WTC11 (cell line): ENCODE measurements around the gene KRT12. TPM values are rescaled to one million over a fixed set of nuclear protein-coding genes. Genes with fewer than 3 reads are reported as not detected.
A peak's percentile ranks its signal among the peaks of the same experiment; 100 is the strongest.

Experiments used
- ATAC-seq: fragments of 200-7000 bp; cut with Tn5 transposase; 2 replicates; pipeline ENCODE4 v1.10.0; 2021; ENCODE audit warnings: mild to moderate bottlenecking, moderate library complexity
- CTCF ChIA-PET: fragments of 300-600 bp; sonication (Branson Sonifier 250); formaldehyde crosslinking; loops from one replicate; lab custom pipeline; 2021; ENCODE audit warnings: antibody characterized with exemption; lab: Charles Lee
- POLR2A ChIA-PET: fragments of 350-600 bp; sonication (Branson Sonifier 250); formaldehyde crosslinking; loops from one replicate; lab custom pipeline; 2021; ENCODE audit warnings: antibody characterized with exemption; lab: Charles Lee
- DNase-seq: peaks from one replicate; pipeline ENCODE4 v3.0.0; 2021; ENCODE audit warnings: low spot score
- H3K27ac Mint-ChIP-seq: 2 replicates; pipeline ENCODE4 v1.8.0; 2021; ENCODE audit warnings: mixed read lengths
- H3K27me3 Mint-ChIP-seq: 2 replicates; pipeline ENCODE4 v1.8.0; 2021; ENCODE audit warnings: low read depth, mild to moderate bottlenecking, moderate library complexity, mixed read lengths
- H3K36me3 Mint-ChIP-seq: 2 replicates; pipeline ENCODE4 v1.8.0; 2021; ENCODE audit warnings: mixed read lengths
- H3K4me1 Mint-ChIP-seq: 2 replicates; pipeline ENCODE4 v1.8.0; 2022; ENCODE audit warnings: mixed read lengths
- H3K4me3 Mint-ChIP-seq: 2 replicates; pipeline ENCODE4 v1.8.0; 2021; ENCODE audit warnings: mild to moderate bottlenecking, moderate library complexity, mixed read lengths
- H3K9me3 Mint-ChIP-seq: 2 replicates; pipeline ENCODE4 v1.8.0; 2021; ENCODE audit warnings: mixed read lengths
- ETV6 ChIP-seq: sonication (generic); formaldehyde crosslinking; IDR thresholded peaks from 2 replicates; pipeline ENCODE4 v1.8.1; 2022; ENCODE audit warnings: mild to moderate bottlenecking, missing genetic modification reagents
- FOXK1 ChIP-seq: sonication (generic); formaldehyde crosslinking; IDR thresholded peaks from 2 replicates; pipeline ENCODE4 v1.8.0; 2022; ENCODE audit warnings: mild to moderate bottlenecking, moderate library complexity, missing genetic modification reagents
- FOXP1 ChIP-seq: sonication (generic); formaldehyde crosslinking; IDR thresholded peaks from 2 replicates; pipeline ENCODE4 v1.8.0; 2022; ENCODE audit warnings: missing genetic modification reagents, mild to moderate bottlenecking, moderate library complexity, borderline replicate concordance
- FOXP4 ChIP-seq: sonication (generic); formaldehyde crosslinking; IDR thresholded peaks from 2 replicates; pipeline ENCODE4 v1.8.0; 2022; ENCODE audit warnings: mild to moderate bottlenecking, missing genetic modification reagents
- GABPB1 ChIP-seq: sonication (generic); formaldehyde crosslinking; IDR thresholded peaks from 2 replicates; pipeline ENCODE4 v1.8.1; 2023; ENCODE audit warnings: mild to moderate bottlenecking, missing genetic modification reagents
- GRHL2 ChIP-seq: fragments of 250-450 bp; sonication (Bioruptor Pico); IDR thresholded peaks from 2 replicates; pipeline ENCODE4 v1.8.0; 2022; ENCODE audit warnings: mild to moderate bottlenecking, moderate library complexity; ENCODE audit not compliant: insufficient replicate concordance, severe bottlenecking
- MAX ChIP-seq: sonication (generic); formaldehyde crosslinking; IDR thresholded peaks from 2 replicates; pipeline ENCODE4 v1.8.0; 2022; ENCODE audit warnings: mild to moderate bottlenecking, missing genetic modification reagents
- MLX ChIP-seq: sonication (generic); formaldehyde crosslinking; IDR thresholded peaks from 2 replicates; pipeline ENCODE4 v1.8.1; 2023; ENCODE audit warnings: mild to moderate bottlenecking, missing genetic modification reagents, moderate library complexity
- NFATC4 ChIP-seq: fragments of 250-450 bp; sonication (Bioruptor Pico); IDR thresholded peaks from 2 replicates; pipeline ENCODE4 v1.9.0; 2021; ENCODE audit warnings: mild to moderate bottlenecking
- PREB ChIP-seq: sonication (generic); formaldehyde crosslinking; IDR thresholded peaks from 2 replicates; pipeline ENCODE4 v1.8.1; 2022; ENCODE audit warnings: mild to moderate bottlenecking, missing genetic modification reagents, moderate library complexity, borderline replicate concordance
- ZNF121 ChIP-seq: sonication (generic); formaldehyde crosslinking; IDR thresholded peaks from 2 replicates; pipeline ENCODE4 v1.8.0; 2023; ENCODE audit warnings: missing genetic modification reagents
- ZNF263 ChIP-seq: sonication (generic); formaldehyde crosslinking; IDR thresholded peaks from 2 replicates; pipeline ENCODE4 v1.8.1; 2022; ENCODE audit warnings: low read depth, mild to moderate bottlenecking, moderate library complexity, missing genetic modification reagents
- ZNF423 ChIP-seq: fragments of 250-450 bp; sonication (Bioruptor Pico); IDR thresholded peaks from 2 replicates; pipeline ENCODE4 v2.1.2; 2022; ENCODE audit warnings: mild to moderate bottlenecking, moderate library complexity
- total RNA-seq: library from RNA; stranded (reverse); gene quantifications from 3 replicates; pipeline ENCODE4 v1.2.3, GENCODE V29; 2021
- TF ChIP-seq, protein P1 (sequence below): fragments of 250-450 bp; sonication (Bioruptor Pico); IDR thresholded peaks from 2 replicates; pipeline ENCODE4 v1.9.0; 2021; ENCODE audit warnings: mild to moderate bottlenecking
- TF ChIP-seq, protein P2 (sequence below): sonication (generic); formaldehyde crosslinking; IDR thresholded peaks from 2 replicates; pipeline ENCODE4 v1.8.1; 2023; ENCODE audit warnings: mild to moderate bottlenecking, missing genetic modification reagents, borderline replicate concordance
- TF ChIP-seq, protein P3 (sequence below): sonication (generic); formaldehyde crosslinking; IDR thresholded peaks from 2 replicates; pipeline ENCODE4 v1.8.1; 2023; ENCODE audit warnings: mild to moderate bottlenecking, missing genetic modification reagents

Gene KRT12
- total RNA-seq, 1 experiment from 2014 or later = not detected

DNA sequence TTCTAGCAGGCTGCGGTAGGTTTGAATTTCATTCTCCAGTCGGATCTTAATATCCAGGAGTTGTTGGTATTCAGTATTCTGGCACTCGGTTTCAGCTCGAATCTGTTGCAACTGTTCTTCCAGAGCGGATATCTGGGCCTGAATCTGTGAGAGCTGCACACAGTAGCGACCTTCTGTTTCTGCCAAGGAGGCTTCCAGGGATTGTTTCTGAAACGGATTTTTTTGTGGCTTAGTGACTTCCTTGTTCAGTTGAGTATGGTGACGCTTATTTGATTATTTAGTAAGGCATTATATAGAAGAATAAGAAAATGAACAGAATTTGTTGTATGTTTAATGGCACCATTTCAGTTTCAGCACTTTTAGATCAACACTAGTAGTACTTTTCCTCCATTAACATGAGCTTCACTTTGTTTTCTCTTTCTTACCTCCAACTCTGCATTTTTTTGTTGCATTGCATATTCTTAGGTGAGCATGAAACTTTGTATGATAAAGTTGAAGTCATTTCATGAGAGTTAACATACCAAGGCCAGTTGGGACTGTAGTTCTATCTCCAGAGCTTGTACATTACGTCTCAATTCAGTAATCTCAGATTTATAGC lies 47.4 kb downstream of the KRT12 start:
- POLR2A ChIA-PET = no interaction called here
- CTCF ChIA-PET = interaction anchor here (1.1 to 2.3 kb wide), 4 partner anchors 23 to 843 kb away, joined by 3 to 10 read pairs (median 8); no protein-coding TSS in a partner anchor
- Mint-ChIP-seq H3K27ac (peak overlapping the region; percentile 23; the same call in 1 of the 2 replicates), H3K4me1 (peaks cover 14% of the 10 kb centered on the region), H3K9me3 (no peaks in the 10 kb centered on the region), H3K27me3 (peaks cover 47% of the 10 kb centered on the region), H3K36me3 (peaks cover 13% of the 10 kb centered on the region), H3K4me3 (peak overlapping the region; percentile 83)
- TF ChIP-seq ZNF263 (CRISPR knock-in tag) (no peak), ZNF423 (CRISPR knock-in tag) (no peak), FOXK1 (no peak)
- DNase-seq (no peak), ATAC-seq (no peak)

GRCh38 chr17:40818733-40819527 lies 48.1 kb downstream of the KRT12 start:
- DNase-seq (peak; percentile 71), ATAC-seq (peak; percentile 66)
- TF ChIP-seq GRHL2 (CRISPR knock-in tag) = no peak
- TF ChIP-seq, protein P1, sequence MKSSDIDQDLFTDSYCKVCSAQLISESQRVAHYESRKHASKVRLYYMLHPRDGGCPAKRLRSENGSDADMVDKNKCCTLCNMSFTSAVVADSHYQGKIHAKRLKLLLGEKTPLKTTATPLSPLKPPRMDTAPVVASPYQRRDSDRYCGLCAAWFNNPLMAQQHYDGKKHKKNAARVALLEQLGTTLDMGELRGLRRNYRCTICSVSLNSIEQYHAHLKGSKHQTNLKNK (CRISPR knock-in tag) = no peak
- TF ChIP-seq MLX (CRISPR knock-in tag) = no peak
- TF ChIP-seq, protein P2, sequence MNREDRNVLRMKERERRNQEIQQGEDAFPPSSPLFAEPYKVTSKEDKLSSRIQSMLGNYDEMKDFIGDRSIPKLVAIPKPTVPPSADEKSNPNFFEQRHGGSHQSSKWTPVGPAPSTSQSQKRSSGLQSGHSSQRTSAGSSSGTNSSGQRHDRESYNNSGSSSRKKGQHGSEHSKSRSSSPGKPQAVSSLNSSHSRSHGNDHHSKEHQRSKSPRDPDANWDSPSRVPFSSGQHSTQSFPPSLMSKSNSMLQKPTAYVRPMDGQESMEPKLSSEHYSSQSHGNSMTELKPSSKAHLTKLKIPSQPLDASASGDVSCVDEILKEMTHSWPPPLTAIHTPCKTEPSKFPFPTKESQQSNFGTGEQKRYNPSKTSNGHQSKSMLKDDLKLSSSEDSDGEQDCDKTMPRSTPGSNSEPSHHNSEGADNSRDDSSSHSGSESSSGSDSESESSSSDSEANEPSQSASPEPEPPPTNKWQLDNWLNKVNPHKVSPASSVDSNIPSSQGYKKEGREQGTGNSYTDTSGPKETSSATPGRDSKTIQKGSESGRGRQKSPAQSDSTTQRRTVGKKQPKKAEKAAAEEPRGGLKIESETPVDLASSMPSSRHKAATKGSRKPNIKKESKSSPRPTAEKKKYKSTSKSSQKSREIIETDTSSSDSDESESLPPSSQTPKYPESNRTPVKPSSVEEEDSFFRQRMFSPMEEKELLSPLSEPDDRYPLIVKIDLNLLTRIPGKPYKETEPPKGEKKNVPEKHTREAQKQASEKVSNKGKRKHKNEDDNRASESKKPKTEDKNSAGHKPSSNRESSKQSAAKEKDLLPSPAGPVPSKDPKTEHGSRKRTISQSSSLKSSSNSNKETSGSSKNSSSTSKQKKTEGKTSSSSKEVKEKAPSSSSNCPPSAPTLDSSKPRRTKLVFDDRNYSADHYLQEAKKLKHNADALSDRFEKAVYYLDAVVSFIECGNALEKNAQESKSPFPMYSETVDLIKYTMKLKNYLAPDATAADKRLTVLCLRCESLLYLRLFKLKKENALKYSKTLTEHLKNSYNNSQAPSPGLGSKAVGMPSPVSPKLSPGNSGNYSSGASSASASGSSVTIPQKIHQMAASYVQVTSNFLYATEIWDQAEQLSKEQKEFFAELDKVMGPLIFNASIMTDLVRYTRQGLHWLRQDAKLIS = no peak
- no peak for TF ChIP-seq PREB
- no peak for TF ChIP-seq GABPB1
- TF ChIP-seq ETV6 (CRISPR knock-in tag) = peak; percentile 69; the same call in 1 of the 2 replicates
- TF ChIP-seq NFATC4 (CRISPR knock-in tag) = no peak
- TF ChIP-seq FOXP1 = 0 out of 2 replicates have a peak, but pooled peaks have one; percentile 27
- TF ChIP-seq, protein P3, sequence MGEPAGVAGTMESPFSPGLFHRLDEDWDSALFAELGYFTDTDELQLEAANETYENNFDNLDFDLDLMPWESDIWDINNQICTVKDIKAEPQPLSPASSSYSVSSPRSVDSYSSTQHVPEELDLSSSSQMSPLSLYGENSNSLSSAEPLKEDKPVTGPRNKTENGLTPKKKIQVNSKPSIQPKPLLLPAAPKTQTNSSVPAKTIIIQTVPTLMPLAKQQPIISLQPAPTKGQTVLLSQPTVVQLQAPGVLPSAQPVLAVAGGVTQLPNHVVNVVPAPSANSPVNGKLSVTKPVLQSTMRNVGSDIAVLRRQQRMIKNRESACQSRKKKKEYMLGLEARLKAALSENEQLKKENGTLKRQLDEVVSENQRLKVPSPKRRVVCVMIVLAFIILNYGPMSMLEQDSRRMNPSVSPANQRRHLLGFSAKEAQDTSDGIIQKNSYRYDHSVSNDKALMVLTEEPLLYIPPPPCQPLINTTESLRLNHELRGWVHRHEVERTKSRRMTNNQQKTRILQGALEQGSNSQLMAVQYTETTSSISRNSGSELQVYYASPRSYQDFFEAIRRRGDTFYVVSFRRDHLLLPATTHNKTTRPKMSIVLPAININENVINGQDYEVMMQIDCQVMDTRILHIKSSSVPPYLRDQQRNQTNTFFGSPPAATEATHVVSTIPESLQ = no peak
- TF ChIP-seq MAX (CRISPR knock-in tag) = no peak
- TF ChIP-seq FOXP4 (CRISPR knock-in tag) = no peak
- TF ChIP-seq ZNF121 (CRISPR knock-in tag) = no peak
- no peak for TF ChIP-seq ZNF263 (CRISPR knock-in tag)
- peak overlapping the region; percentile 90 for H3K4me3 Mint-ChIP-seq
- H3K36me3 Mint-ChIP-seq = peaks cover 13% of the 10 kb centered on the region
- peaks cover 47% of the 10 kb centered on the region for H3K27me3 Mint-ChIP-seq
- ChIA-PET CTCF (interaction anchor here (0.5 to 2.3 kb wide), 12 partner anchors 12 to 847 kb away, joined by 3 to 10 read pairs (median 4); no protein-coding TSS in a partner anchor), POLR2A (interaction anchor here (1.2 kb wide), 1 partner anchor 581 kb away, joined by 3 read pairs; no protein-coding TSS in a partner anchor)
- peak overlapping the region; percentile 71; the same call in 1 of the 2 replicates for H3K27ac Mint-ChIP-seq
- H3K4me1 Mint-ChIP-seq = peaks cover 14% of the 10 kb centered on the region
- H3K9me3 Mint-ChIP-seq = no peaks in the 10 kb centered on the region
